ENCODE results near the gene ZAP70. TPM values are rescaled to one million over a fixed set of nuclear protein-coding genes. Genes with fewer than 3 reads are reported as not detected.

ZAP70 gene
- total RNA-seq, 3 donors from 2014 or later, result 3.5 to 7.5 (median 5.4) TPM

DNA sequence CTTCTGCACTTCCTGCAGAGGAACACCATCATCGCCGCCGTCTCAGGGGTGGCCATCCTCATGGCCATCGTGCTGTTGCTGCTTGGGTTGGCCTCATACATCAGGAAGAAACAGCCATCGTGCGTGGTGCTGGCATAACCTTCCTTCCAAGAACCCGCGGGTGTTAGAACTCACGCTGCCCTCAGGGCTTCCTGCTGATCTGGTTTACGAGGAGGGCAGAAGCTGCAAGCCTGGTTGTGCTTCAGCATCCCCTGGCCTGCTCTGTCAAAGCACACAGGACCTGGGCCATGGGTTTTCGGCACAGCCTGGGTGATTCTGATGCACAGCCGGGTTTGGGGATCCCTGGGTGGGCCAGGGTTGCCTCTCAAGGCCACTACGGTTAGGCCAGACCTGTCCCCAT lies 12.2 kb upstream of the ZAP70 start:
- Histone ChIP-seq H3K9me3 (no peaks in the 10 kb centered on the region), H3K4me3 (no peak overlapping the region), H3K36me3 (ENCODE audit: low read depth) (no peaks in the 10 kb centered on the region), H3K4me1 (ENCODE audit: low read depth) (no peaks in the 10 kb centered on the region)
- intact Hi-C loops (cut with DNase I, micrococcal nuclease), result no loop called here
- no peak for DNase-seq
- ATAC-seq, result no peak
- TF ChIP-seq, protein P1, sequence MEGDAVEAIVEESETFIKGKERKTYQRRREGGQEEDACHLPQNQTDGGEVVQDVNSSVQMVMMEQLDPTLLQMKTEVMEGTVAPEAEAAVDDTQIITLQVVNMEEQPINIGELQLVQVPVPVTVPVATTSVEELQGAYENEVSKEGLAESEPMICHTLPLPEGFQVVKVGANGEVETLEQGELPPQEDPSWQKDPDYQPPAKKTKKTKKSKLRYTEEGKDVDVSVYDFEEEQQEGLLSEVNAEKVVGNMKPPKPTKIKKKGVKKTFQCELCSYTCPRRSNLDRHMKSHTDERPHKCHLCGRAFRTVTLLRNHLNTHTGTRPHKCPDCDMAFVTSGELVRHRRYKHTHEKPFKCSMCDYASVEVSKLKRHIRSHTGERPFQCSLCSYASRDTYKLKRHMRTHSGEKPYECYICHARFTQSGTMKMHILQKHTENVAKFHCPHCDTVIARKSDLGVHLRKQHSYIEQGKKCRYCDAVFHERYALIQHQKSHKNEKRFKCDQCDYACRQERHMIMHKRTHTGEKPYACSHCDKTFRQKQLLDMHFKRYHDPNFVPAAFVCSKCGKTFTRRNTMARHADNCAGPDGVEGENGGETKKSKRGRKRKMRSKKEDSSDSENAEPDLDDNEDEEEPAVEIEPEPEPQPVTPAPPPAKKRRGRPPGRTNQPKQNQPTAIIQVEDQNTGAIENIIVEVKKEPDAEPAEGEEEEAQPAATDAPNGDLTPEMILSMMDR (IDR thresholded peaks at IDR 0.05), result no peak

DNA sequence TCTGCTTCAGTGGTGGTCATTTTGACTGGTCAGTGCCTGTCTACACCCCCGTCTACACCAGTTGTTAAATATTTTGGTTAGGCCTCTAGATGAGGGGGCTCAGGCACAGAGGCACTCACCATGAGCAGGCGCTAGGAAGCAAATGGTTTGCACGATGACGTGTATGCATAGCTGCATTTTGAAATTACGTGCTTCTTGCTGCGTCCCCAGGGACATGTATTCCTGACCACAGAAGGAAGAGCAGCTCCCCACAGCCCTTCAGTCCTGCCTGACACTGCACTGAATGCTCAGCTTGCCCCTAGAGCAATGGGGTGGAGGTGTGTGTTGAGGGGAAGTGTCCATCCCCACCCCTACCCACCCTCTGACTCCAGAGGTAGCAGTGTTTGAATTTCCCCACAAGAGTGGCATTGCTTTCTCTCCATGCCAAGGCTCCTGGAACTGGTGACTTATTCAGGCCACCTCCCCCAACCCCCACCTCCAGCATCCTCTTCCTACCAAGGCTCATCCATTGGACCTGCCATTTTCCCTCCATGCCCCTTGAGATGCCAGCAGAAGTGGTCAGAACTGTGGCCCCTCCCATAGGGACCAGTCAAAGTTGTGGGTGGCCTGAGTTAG lies 11.4 kb upstream of the ZAP70 start:
- Histone ChIP-seq H3K9me3 (no peaks in the 10 kb centered on the region), H3K36me3 (ENCODE audit: low read depth) (no peaks in the 10 kb centered on the region), H3K4me3 (no peak overlapping the region), H3K4me1 (ENCODE audit: low read depth) (no peaks in the 10 kb centered on the region)
- intact Hi-C loops (cut with DNase I, micrococcal nuclease), result no loop called here
- DNase-seq (no peak), ATAC-seq (no peak)
- TF ChIP-seq, protein P1 (IDR thresholded peaks at IDR 0.05), result no peak

DNA sequence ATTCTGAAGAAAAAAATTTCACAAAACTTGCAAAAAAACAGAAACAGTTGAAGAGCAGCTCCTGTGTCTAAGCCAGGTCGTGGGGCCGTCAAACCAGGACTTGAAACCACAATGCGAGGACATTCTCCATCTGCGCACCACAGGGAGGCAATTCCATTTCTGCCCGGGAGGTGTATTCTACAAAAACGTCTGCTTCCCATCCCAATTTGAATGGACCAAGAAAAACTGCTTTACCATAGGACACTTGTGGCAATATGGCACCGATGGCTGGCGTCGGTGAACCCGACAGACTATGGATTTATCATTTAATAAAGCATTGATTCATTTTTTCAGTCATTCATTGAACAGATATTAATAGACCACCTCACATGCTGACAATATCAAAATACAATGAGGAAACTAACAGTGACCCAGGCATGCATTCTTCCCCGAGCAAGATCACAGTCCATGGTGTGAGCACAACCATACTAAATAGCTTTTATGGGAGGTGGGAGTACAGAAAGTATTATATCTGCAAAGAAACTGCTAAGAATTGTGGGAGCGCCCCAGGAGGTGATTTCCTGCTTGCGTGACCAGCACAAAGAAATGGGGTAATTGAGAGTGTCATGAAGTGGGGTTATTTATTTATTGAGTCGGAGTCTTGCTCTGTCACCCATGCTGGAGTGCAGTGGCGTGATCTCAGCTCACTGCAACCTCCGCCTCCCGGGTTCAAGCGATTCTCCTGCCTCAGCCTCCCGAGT lies 10.5 kb upstream of the ZAP70 start:
- TF ChIP-seq, protein P1 (IDR thresholded peaks at IDR 0.05), result no peak
- no peak overlapping the region for H3K4me3 ChIP-seq
- H3K36me3 ChIP-seq (ENCODE audit: low read depth), result no peaks in the 10 kb centered on the region
- H3K4me1 ChIP-seq (ENCODE audit: low read depth), result no peaks in the 10 kb centered on the region
- no peak for DNase-seq
- no peaks in the 10 kb centered on the region for H3K9me3 ChIP-seq
- no peak for ATAC-seq
- intact Hi-C loops (cut with DNase I, micrococcal nuclease), result no loop called here

DNA sequence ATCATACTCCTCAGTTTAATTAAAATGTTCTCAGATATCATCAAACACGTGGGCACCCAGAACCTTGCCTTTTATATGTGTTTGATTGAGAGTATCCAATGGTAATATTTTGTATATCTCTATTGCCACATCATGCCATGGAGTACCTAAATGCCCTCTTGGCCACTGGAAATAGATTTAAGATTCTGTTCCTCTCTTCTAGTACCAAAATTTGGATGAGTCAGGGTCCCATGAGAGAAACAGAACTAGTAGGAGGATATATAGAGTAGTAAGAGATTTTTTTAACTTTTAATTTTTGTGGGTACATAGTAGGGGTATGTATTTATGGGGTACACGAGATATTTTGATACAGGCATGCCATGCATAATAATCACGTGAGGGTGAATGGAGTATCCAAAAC lies 9.6 kb upstream of the ZAP70 start:
- H3K4me1 ChIP-seq (ENCODE audit: low read depth), result no peaks in the 10 kb centered on the region
- DNase-seq (no peak), ATAC-seq (no peak)
- H3K9me3 ChIP-seq, result no peaks in the 10 kb centered on the region
- H3K4me3 ChIP-seq, result no peak overlapping the region
- no peaks in the 10 kb centered on the region for H3K36me3 ChIP-seq (ENCODE audit: low read depth)
- intact Hi-C loops (cut with DNase I, micrococcal nuclease), result no loop called here
- TF ChIP-seq, protein P1 (IDR thresholded peaks at IDR 0.05), result no peak

DNA sequence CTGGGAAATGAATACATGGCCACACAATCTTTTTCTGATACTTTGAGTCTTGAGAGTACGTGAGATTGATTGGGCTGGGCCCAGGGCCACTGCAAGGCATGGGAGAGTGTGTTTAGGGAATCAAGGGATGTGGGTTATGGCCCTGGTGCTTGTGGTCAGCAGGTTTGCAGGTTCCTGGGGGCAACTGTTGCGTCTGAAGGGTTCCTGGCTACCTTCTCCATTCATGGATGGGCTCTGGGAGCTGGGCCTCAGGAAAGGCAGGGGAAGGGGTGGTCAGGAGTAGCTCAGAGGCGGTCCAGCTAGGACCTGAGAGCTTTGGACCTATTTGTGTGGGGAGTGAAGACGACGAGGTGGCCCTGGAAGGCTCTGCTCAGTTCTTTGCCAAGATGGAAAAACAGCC lies 8.4 kb upstream of the ZAP70 start:
- H3K9me3 ChIP-seq, result no peaks in the 10 kb centered on the region
- TF ChIP-seq, protein P1 (IDR thresholded peaks at IDR 0.05), result no peak
- no peak overlapping the region for H3K4me3 ChIP-seq
- intact Hi-C loops (cut with DNase I, micrococcal nuclease), result no loop called here
- no peak for DNase-seq
- ATAC-seq, result no peak
- H3K4me1 ChIP-seq (ENCODE audit: low read depth), result no peaks in the 10 kb centered on the region
- no peaks in the 10 kb centered on the region for H3K36me3 ChIP-seq (ENCODE audit: low read depth)
